HG02678 (cell line): ENCODE data around the gene ADGRV1.
"Not testable (repeated sequence)": the region's sequence is repeated elsewhere in the genome, so short reads cannot be mapped to it uniquely, and the experiment has no call there.

Experiments used
- ATAC-seq: cut with Tn5 transposase; IDR thresholded peaks from one replicate; pipeline ENCODE4 v1.9.1; 2021; ENCODE audit warnings: mild to moderate bottlenecking, moderate library complexity; ENCODE audit not compliant: unreplicated experiment

The ADGRV1 gene

DNA sequence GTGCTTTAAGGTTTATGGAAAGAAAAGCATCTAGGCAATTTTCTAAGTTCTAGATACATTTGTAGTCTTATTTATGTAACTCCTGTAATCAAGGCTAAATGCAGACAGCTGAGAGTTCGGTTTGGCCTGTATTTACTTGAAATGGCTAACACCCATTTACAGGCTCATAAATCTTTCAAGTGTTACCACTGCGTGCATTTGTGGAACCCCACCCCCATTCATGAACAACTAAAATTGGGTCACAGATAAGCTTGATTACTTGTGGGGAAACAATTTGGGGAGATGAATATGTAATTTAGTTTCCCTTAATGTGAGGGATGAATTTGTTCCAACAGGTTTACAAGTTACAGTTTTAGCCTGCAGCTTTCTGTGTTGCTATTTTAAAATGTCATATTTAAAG lies 463.9 kb downstream of the ADGRV1 start:
- ATAC-seq = no peak

GRCh38 chr5:91024206-91024605 lies 465.6 kb downstream of the ADGRV1 start:
- no peak for ATAC-seq

DNA sequence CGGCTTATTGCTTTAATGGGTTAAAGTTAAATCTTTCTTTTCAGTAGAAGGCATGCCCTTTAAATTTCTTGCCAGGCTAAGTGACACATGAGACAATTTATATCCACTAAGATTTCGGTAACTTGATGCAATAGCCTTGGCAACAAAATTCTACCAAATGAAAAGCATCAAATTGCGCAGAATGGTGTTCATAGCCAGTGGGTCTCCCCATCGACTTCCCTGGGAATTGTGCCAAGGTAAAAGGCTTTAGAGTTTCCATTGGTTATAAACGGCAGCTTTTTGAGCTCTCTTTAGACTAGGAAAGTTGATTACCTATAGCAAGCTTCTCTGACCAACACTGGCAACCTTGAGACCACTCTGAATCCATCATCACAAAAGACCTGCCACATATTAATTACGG lies 466.1 kb downstream of the ADGRV1 start:
- no peak for ATAC-seq

DNA sequence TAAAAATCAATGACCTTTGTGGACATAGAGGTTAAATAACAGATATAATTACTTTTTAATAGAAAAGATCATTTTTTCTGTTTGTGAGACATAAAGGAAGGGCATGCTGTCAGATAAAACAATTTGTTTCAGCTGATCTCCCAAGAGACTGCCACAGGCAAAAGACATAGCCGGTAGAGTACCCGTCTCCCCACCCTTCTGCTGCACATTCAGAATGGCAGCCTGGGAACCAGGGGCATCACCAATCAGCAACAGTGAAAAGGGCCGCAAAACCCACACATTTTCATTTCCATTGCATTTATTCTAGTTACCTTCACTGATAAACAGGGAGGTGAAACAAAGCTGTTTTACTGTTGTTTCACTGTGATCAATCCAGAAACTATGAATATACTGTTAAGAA lies 466.9 kb downstream of the ADGRV1 start:
- no peak for ATAC-seq

DNA sequence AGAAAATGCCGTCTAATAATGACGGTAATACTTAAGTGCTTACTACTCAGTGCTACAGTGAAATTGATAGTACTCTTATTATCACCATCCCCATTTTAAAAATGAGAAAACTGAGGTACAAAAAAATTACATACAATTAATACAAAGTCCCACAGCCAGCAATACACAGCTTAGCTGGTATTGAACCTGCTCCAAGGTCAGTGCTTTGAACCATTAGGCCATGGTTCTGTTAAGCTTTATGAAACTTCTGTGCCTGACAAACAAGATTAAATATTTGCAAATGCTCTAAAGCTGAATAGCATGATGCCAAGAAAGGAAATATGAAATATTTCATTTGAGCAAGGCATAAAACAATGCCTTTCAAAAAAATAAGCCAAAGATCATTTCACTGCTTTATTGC lies 467.4 kb downstream of the ADGRV1 start:
- ATAC-seq = no peak

- ATAC-seq = no peak
Measured at GRCh38 chr5:91026466-91026865, 467.9 kb downstream of the ADGRV1 start.

DNA sequence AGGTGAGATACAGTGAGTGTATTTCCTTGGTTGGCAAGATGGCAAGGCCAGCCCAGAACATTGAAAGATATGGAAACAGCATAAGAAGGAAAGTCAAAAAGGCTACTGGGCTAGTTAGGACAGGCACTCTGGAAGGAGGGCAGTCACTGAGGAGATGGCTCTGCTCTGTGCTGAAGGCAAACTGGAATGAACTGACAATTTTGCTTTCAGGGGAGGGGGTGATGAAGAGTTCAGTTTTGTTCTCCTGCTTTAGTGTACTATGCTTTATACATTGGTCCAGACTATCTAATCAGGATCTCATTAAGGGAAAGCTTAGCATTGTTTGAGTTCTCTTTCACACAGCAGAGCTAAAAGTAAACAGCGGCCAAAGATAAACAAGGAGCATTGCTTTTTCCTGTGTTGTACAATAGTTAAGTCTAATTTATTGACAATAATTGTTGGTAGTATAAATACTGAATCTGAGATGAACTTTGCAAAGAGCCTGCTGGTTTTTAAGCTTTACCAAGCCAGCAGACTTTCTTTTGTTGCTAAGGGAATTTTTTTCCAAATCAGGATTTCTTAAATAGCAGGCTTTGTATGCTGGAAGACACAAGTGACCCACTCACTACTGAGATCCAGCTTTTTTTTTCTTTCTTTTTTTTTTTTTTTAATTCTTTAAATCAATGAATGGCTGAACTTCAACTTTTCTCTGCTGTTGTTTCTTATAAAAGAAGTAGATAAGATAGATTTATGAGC lies 469.0 kb downstream of the ADGRV1 start:
- ATAC-seq = no peak

GRCh38 chr5:91028499-91028956 lies 469.9 kb downstream of the ADGRV1 start:
- ATAC-seq = no peak

DNA sequence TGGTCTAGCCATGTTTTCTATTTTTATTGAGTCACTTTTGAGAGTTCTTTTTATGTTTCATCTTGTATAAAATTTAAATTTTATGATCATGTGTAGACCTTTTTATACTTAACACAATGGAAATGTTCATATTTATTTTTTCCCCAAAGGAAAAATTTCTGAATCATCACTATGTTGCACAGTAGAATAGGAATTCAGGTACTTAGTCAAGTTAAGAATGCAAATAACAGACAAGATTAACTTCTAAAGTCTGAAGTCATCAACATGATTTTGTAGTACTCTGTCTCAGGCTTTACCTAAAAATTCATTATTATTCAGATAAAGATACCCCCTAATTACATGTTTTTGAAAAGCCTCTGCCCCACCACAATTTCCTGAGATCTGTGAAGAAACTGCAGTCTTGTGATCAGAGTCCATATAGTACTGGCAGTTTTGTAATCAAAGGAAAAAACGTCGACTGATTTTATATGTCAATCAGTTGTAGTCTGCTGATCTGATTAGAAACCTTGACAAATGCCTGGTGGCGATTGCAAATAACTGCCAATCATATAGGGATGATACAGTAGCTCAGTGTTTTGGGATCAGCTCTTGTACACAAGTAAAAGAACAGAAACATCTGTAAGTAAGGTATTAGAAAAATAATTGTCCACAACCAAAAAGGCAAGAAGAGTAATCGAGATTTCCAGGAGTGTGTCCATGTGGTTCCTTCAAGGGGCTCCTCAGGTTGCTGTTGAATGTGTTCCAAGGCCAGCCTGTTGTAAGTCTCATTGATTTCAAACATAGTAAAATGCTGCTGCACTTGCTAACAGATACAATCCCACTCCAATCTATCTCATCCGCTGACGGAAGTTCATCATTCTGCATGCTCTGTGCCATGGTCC lies 472.2 kb downstream of the ADGRV1 start:
- ATAC-seq = no peak

- no peak for ATAC-seq
Measured at GRCh38 chr5:91031402-91031752, 472.8 kb downstream of the ADGRV1 start.

DNA sequence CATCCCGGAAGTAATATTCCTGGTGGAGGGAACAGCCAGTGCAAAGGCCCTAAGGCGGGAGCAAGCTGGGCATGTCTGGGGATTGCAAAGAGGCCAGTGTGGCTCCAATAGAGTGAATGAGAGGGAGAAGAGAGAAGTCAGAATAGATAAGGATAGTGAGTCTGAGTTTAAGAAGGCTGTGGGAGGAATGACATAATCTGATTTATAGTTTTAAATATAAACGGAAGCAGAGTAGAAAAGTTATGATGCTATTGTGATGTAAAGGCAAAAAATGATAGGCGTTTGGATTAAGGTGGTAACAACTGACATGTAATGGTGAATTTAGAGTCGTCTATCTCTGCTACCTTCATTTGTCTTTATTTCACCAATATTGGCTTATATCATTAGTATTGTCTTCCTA lies 473.5 kb downstream of the ADGRV1 start:
- ATAC-seq = no peak

- ATAC-seq = no peak
Measured at GRCh38 chr5:91033370-91033769, 474.8 kb downstream of the ADGRV1 start.

DNA sequence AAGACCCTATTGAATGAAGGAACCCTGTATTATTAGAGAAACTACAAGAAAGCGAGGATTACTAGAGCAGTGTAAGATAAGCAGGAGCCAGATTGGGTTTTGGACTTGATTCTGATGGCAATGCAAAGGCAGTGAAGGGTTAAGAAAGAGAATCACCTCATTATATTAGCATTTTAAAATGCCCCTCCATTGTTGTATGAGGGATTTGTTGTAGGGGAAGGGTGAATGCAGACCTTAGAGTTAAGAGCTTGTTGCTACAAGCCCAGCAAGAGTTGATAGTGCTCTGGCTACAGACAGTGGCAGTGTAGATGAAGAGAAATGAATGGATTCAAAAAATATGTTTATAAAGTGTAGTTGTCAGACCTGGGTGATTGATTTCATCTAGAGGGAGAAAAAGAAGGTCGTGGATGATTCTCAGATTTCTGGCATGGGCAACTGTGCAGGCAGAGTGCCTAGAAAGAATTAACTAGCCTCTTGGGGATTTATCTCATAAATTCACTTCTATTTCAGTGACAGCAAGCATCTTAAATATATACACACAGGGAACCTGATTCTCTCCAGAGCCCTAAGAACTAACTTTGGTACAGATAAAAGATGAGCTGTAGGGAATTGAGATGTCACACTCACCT lies 479.7 kb downstream of the ADGRV1 start:
- ATAC-seq = no peak

- not testable (repeated sequence) for ATAC-seq
Measured at GRCh38 chr5:91041132-91041531, 482.5 kb downstream of the ADGRV1 start.

DNA sequence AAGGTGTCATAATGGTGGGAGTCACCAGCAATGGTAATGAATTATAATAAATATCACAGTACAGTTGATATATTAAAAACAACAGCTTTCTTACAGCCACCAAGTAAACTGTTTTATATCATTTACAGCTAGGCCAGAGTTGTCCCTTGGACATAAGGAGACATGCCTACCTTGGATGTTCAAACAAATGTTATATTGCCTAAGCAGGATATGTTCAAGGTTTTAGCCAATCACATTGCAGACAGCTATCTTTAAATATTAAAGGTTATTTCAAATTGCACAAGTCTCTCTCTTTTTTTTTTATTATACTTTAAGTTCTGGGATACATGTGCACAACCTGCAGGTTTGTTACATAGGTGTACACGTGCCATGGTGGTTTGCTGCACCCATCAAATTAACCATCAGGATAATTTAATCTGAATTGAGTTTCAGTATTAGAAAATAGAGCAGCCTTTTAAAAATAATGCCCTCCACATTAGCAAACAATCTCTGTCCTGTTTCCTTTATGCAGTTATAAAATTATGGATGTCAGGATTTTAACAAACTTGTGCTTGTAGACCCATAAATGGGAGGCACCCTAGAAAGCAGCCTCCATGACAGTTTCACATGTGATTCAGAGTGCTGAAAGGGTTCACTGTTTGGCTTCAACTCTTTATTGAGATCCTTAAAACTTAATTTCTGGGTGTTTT lies 483.8 kb downstream of the ADGRV1 start:
- no peak for ATAC-seq

GRCh38 chr5:91042936-91043255 lies 484.3 kb downstream of the ADGRV1 start:
- no peak for ATAC-seq

GRCh38 chr5:91048073-91048472 lies 489.5 kb downstream of the ADGRV1 start:
- ATAC-seq = no peak

GRCh38 chr5:91049112-91049511 lies 490.5 kb downstream of the ADGRV1 start:
- ATAC-seq = no peak

GRCh38 chr5:91049800-91050199 lies 491.2 kb downstream of the ADGRV1 start:
- no peak for ATAC-seq

DNA sequence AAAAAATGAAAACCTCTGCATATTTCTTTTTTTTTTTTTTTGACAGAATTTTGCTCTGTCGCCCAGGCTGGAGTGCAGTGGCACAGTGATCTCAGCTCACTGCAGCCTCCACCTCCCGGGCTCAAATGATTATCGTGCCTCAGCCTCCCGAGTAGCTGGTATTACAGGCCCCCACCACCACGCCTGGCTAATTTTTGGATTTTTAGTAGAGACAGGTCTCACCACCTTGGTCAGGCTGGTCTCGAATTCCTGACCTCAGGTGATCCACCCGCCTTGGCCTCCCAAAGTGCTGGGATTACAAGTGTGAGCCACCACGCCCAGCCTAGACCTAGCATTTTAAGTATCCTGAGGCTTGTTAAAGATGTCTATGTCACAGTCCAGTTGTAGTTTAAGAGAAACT lies 493.8 kb downstream of the ADGRV1 start:
- ATAC-seq = not testable (repeated sequence)

DNA sequence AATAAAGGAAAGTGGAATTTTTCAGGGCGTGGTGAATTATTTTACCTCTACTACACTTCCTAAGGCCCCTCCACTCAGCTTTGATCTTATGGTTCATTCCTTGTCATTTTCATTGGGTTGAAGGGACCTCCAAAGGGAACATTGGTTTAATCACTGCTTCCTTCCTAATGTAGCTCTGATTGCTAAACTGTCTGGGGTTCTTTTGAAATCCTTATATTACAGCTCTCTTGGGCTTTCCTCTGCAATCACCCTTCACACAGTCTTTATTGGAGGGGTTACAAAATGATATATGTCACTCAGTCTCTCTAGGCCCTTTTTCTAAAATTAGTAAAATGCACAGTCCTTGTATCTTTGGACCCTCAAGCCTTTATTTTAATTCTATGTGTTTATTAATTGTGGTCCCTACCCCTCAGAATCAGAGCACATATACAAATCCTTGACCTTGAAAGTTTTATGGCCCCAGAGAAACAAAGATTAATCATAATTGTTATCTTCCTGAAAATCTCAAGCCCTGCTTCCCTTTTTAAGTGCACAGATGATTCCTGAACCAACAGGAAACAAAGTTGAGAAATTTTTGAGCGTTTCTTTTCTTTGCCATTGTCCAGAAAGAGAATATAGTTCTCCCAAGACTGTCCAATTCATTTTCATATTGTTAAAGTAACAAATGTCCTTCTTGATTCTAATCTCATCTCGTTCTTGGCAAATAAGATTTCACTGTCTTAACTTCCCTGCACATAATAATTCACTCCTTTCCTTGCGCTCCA lies 494.6 kb downstream of the ADGRV1 start:
- ATAC-seq = no peak
